ENCODE measurements around the gene CLNK. TPM values are rescaled to one million over a fixed set of nuclear protein-coding genes. Genes with fewer than 3 reads are reported as not detected.

Gene CLNK
- total RNA-seq (not detected), polyA plus RNA-seq (not detected)
- long read RNA-seq, donor 1, result 0 reads
- long read RNA-seq, donor 2, result 0 reads
- long read RNA-seq, donor 3, result 0 reads
- long read RNA-seq, donor 4, result 0 reads

DNA sequence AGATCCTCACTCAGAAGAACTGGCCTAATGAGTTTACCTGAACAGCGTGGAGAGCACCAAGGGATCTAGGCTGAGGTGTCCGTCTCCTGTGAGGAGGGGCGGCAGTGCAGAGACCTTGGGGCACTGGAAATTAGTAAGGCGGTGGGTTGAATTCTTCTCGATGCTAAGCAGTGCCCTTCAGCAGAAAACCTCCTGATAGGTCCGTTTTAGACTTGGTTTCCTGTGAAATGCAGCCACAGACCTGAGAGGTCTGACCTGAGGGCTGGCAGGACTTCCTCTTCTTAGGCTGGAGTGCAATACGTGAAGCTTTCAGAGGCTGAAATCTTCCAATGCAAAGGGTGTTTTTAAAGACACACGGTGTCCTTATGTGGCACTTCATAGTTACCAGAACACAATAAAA is at the start of gene CLNK:
CLNK (minus strand) TSS at position 138 of the 400 bp plus-strand sequence. CDS start 16,899 bp downstream, outside the sequence.
- WGBS, result 72% methylated on average over 8 of the region's 8 CpGs

GRCh38 chr4:10733481-10734062 is 49.0 kb upstream of the CLNK start:
- Histone ChIP-seq H3K4me1 (ENCODE audit: control insufficient read depth, insufficient read depth, low read length) (no peaks in the 10 kb centered on the region), H3K27ac (ENCODE audit: low read length) (no peak overlapping the region), H3K4me3 (ENCODE audit: low read length) (no peak overlapping the region), H3K27me3 (ENCODE audit: control insufficient read depth, insufficient read depth) (no peaks in the 10 kb centered on the region), H3K9me3 (ENCODE audit: control insufficient read depth, low read length) (no peaks in the 10 kb centered on the region)
- DNase-seq, result no peak
- 70% methylated on average over 1 of the region's 1 CpG for WGBS
- no peak for ATAC-seq
- intact Hi-C loops (cut with DNase I), result no loop called here

More for the DNA sequence above, at the start of gene CLNK:
- H3K9me3 ChIP-seq (ENCODE audit: control insufficient read depth, low read length), result no peaks in the 10 kb centered on the region
- H3K27me3 ChIP-seq (ENCODE audit: control insufficient read depth, insufficient read depth), result no peaks in the 10 kb centered on the region
- no peak within 1 kb of the TSS for H3K27ac ChIP-seq (ENCODE audit: low read length)
- no peak within 1 kb of the TSS for H3K4me3 ChIP-seq (ENCODE audit: low read length)
- no peak for ATAC-seq
- DNase-seq, result no peak
- no peaks in the 10 kb centered on the region for H3K4me1 ChIP-seq (ENCODE audit: control insufficient read depth, insufficient read depth, low read length)
- intact Hi-C loops (cut with DNase I), result no loop called here

- H3K9me3 ChIP-seq (ENCODE audit: control insufficient read depth, low read length), result no peaks in the 10 kb centered on the region
- intact Hi-C loops (cut with DNase I), result no loop called here
- no peak for DNase-seq
- H3K27ac ChIP-seq (ENCODE audit: low read length), result no peak overlapping the region
- H3K4me3 ChIP-seq (ENCODE audit: low read length), result no peak overlapping the region
- no peak for ATAC-seq
- WGBS, result 59% methylated on average over 5 of the region's 5 CpGs
- H3K4me1 ChIP-seq (ENCODE audit: control insufficient read depth, insufficient read depth, low read length), result no peaks in the 10 kb centered on the region
- H3K27me3 ChIP-seq (ENCODE audit: control insufficient read depth, insufficient read depth), result no peaks in the 10 kb centered on the region
These were observed 48.4 kb upstream of the CLNK start for GRCh38 chr4:10732914-10733415.

DNA sequence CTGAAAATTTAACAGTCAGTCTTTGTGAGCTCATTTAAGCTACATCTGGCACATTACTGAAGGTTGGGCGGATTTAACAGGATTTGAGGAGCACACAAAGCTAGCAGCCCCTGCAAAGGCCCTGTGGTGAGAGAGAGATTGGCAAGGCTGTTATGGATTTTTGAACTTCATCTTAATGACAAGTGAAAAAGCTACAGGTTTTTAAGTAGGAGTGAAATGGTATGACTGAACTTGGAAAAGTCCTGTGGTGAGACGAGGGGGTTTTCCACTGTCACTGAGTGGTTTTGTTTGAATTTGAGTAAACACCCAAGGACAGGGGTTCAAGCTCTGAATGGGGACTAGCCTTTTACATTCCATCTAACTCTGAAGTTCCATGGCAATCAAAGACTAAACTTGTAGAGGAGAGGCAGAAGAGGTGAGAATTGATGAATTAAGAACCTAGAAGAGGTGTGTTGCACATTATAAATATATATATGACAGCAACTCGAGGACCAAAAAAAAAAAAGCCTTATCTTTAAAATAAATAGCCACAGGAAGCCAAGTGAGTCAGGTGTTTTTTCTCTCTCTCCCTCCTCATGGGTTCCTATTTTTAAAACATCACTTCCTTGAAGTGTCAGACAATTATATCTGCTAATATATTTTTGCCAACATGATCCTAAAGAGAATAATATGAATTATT is 47.8 kb upstream of the CLNK start:
- no peak overlapping the region for H3K4me3 ChIP-seq (ENCODE audit: low read length)
- intact Hi-C loops (cut with DNase I), result no loop called here
- ATAC-seq (no peak), DNase-seq (no peak)
- no peaks in the 10 kb centered on the region for H3K4me1 ChIP-seq (ENCODE audit: control insufficient read depth, insufficient read depth, low read length)
- no peaks in the 10 kb centered on the region for H3K27me3 ChIP-seq (ENCODE audit: control insufficient read depth, insufficient read depth)
- H3K9me3 ChIP-seq (ENCODE audit: control insufficient read depth, low read length), result no peaks in the 10 kb centered on the region
- no peak overlapping the region for H3K27ac ChIP-seq (ENCODE audit: low read length)
- 29% methylated on average over 3 of the region's 3 CpGs for WGBS

- 78% methylated on average over 3 of the region's 3 CpGs for WGBS
- H3K9me3 ChIP-seq (ENCODE audit: control insufficient read depth, low read length), result no peaks in the 10 kb centered on the region
- H3K4me3 ChIP-seq (ENCODE audit: low read length), result no peak overlapping the region
- no peak overlapping the region for H3K27ac ChIP-seq (ENCODE audit: low read length)
- no peak for DNase-seq
- no peaks in the 10 kb centered on the region for H3K27me3 ChIP-seq (ENCODE audit: control insufficient read depth, insufficient read depth)
- intact Hi-C loops (cut with DNase I), result no loop called here
- no peaks in the 10 kb centered on the region for H3K4me1 ChIP-seq (ENCODE audit: control insufficient read depth, insufficient read depth, low read length)
- ATAC-seq, result no peak
These were observed 47.1 kb upstream of the CLNK start for GRCh38 chr4:10731690-10732089.

- no peaks in the 10 kb centered on the region for H3K9me3 ChIP-seq (ENCODE audit: control insufficient read depth, low read length)
- intact Hi-C loops (cut with DNase I), result no loop called here
- no peaks in the 10 kb centered on the region for H3K27me3 ChIP-seq (ENCODE audit: control insufficient read depth, insufficient read depth)
- WGBS, result 77% methylated on average over 4 of the region's 4 CpGs
- H3K4me3 ChIP-seq (ENCODE audit: low read length), result no peak overlapping the region
- ATAC-seq (no peak), DNase-seq (no peak)
- H3K27ac ChIP-seq (ENCODE audit: low read length), result no peak overlapping the region
- no peaks in the 10 kb centered on the region for H3K4me1 ChIP-seq (ENCODE audit: control insufficient read depth, insufficient read depth, low read length)
These were observed 46.6 kb upstream of the CLNK start for GRCh38 chr4:10731162-10731561.

GRCh38 chr4:10730590-10730989 is 46.0 kb upstream of the CLNK start:
- ATAC-seq (no peak), DNase-seq (no peak)
- intact Hi-C loops (cut with DNase I), result no loop called here
- Histone ChIP-seq H3K27me3 (ENCODE audit: control insufficient read depth, insufficient read depth) (no peaks in the 10 kb centered on the region), H3K27ac (ENCODE audit: low read length) (no peak overlapping the region), H3K9me3 (ENCODE audit: control insufficient read depth, low read length) (no peaks in the 10 kb centered on the region), H3K4me3 (ENCODE audit: low read length) (no peak overlapping the region), H3K4me1 (ENCODE audit: control insufficient read depth, insufficient read depth, low read length) (no peaks in the 10 kb centered on the region)
- WGBS, result 89% methylated on average over 7 of the region's 7 CpGs

DNA sequence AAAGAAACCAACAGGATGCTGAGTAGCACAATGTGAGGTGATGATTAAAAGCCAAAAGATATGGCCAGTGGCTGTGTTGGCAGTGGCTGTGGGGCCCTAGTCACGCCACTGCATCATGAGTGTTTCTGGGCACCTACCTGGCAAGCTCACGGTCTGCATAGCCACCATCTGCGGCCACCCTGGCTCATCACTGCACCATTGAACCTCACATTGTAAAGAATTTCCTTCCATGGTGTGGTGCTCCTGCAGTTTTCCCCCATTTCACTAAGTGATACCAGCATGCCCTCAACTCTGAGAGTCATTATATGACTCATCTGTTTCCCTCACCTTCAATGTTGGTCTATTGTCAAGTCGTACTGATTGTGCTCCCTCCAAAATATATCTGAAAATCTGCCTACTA is 45.5 kb upstream of the CLNK start:
- ATAC-seq, result no peak

GRCh38 chr4:10729366-10729765 is 44.8 kb upstream of the CLNK start:
- intact Hi-C loops (cut with DNase I), result no loop called here
- Histone ChIP-seq H3K27ac (ENCODE audit: low read length) (no peak overlapping the region), H3K9me3 (ENCODE audit: control insufficient read depth, low read length) (no peaks in the 10 kb centered on the region), H3K27me3 (ENCODE audit: control insufficient read depth, insufficient read depth) (no peaks in the 10 kb centered on the region), H3K4me1 (ENCODE audit: control insufficient read depth, insufficient read depth, low read length) (no peaks in the 10 kb centered on the region), H3K4me3 (ENCODE audit: low read length) (no peak overlapping the region)
- DNase-seq, result no peak
- ATAC-seq, result no peak
- WGBS, result 83% methylated on average over 2 of the region's 2 CpGs

More for the DNA sequence above, 45.5 kb upstream of the CLNK start:
- DNase-seq, result no peak
- Histone ChIP-seq H3K27me3 (ENCODE audit: control insufficient read depth, insufficient read depth) (no peaks in the 10 kb centered on the region), H3K4me3 (ENCODE audit: low read length) (no peak overlapping the region), H3K9me3 (ENCODE audit: control insufficient read depth, low read length) (no peaks in the 10 kb centered on the region), H3K27ac (ENCODE audit: low read length) (no peak overlapping the region), H3K4me1 (ENCODE audit: control insufficient read depth, insufficient read depth, low read length) (no peaks in the 10 kb centered on the region)
- 72% methylated on average over 4 of the region's 4 CpGs for WGBS
- intact Hi-C loops (cut with DNase I), result no loop called here

- ATAC-seq, result no peak
- WGBS, result 75% methylated on average over 4 of the region's 4 CpGs
- no peaks in the 10 kb centered on the region for H3K4me1 ChIP-seq (ENCODE audit: control insufficient read depth, insufficient read depth, low read length)
- DNase-seq, result no peak
- H3K27me3 ChIP-seq (ENCODE audit: control insufficient read depth, insufficient read depth), result no peaks in the 10 kb centered on the region
- H3K9me3 ChIP-seq (ENCODE audit: control insufficient read depth, low read length), result no peaks in the 10 kb centered on the region
- no peak overlapping the region for H3K4me3 ChIP-seq (ENCODE audit: low read length)
- intact Hi-C loops (cut with DNase I), result no loop called here
- no peak overlapping the region for H3K27ac ChIP-seq (ENCODE audit: low read length)
These were observed 43.4 kb upstream of the CLNK start for GRCh38 chr4:10728016-10728415.

GRCh38 chr4:10727140-10727880 is 42.7 kb upstream of the CLNK start:
- Histone ChIP-seq H3K27ac (ENCODE audit: low read length) (no peak overlapping the region), H3K27me3 (ENCODE audit: control insufficient read depth, insufficient read depth) (no peaks in the 10 kb centered on the region), H3K9me3 (ENCODE audit: control insufficient read depth, low read length) (no peaks in the 10 kb centered on the region), H3K4me3 (ENCODE audit: low read length) (no peak overlapping the region), H3K4me1 (ENCODE audit: control insufficient read depth, insufficient read depth, low read length) (no peaks in the 10 kb centered on the region)
- ATAC-seq, result no peak
- intact Hi-C loops (cut with DNase I), result no loop called here
- 58% methylated on average over 6 of the region's 6 CpGs for WGBS
- DNase-seq, result no peak
